Fibroblast of pulmonary artery (primary cell): ENCODE measurements around the gene C8A.

Experiments
- DNase-seq: peaks from one replicate; pipeline ENCODE4 v3.0.0-alpha.2; 2010; ENCODE audit warnings: low read depth
- H3K4me3 ChIP-seq: replicated peaks from 2 replicates; pipeline ENCODE4 v1.5.1; 2011; ENCODE audit warnings: low read depth, mild to moderate bottlenecking, control low read depth, low read length, moderate library complexity
- TF ChIP-seq, protein P1 (sequence below): IDR thresholded peaks from 2 replicates; pipeline ENCODE4 v1.5.1; 2011; ENCODE audit warnings: mild to moderate bottlenecking, control low read depth, low read length, inconsistent platforms; ENCODE audit errors: missing control alignments

Gene C8A

DNA sequence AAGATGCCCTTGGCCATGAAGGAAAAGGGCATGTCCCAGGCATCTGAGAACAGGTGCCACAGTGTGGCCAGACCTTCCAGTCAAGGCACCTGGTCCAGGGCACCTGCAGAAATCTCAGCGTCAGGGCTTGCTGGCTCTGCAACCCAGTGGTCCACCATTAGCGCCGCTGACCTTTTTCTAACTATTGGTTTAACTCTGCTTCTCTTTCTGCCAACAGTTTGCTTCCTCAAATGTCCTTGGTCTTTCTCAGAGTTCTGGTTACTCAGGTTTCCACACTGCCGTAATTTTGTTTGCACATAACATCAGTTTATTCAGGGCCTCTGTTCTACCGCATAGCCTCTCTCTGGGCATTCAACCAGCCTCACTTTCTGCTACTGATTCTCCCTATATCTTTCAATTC lies 18.9 kb upstream of the C8A start:
- DNase-seq: no peak
- TF ChIP-seq, protein P1, sequence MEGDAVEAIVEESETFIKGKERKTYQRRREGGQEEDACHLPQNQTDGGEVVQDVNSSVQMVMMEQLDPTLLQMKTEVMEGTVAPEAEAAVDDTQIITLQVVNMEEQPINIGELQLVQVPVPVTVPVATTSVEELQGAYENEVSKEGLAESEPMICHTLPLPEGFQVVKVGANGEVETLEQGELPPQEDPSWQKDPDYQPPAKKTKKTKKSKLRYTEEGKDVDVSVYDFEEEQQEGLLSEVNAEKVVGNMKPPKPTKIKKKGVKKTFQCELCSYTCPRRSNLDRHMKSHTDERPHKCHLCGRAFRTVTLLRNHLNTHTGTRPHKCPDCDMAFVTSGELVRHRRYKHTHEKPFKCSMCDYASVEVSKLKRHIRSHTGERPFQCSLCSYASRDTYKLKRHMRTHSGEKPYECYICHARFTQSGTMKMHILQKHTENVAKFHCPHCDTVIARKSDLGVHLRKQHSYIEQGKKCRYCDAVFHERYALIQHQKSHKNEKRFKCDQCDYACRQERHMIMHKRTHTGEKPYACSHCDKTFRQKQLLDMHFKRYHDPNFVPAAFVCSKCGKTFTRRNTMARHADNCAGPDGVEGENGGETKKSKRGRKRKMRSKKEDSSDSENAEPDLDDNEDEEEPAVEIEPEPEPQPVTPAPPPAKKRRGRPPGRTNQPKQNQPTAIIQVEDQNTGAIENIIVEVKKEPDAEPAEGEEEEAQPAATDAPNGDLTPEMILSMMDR: no peak
- no peak overlapping the region for H3K4me3 ChIP-seq

DNA sequence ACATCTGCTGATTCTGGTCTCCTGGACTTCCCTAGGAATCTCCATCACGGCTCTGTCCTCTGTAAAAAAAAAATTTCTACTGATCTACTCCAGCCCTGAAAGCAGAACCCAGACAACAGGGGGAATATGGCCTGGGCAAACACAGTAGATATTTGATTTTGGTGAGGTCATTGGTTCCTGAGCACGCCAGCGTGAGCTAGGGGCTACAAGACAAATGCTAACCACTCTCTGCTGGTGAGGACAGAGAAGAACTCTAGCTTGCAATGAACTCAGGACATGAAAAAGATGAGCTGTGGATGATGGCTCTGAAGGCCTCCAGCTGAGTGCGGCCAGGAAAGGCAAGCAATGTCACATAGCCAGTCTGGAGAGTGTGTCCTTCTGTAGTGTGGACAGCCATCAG lies 18.2 kb upstream of the C8A start:
- H3K4me3 ChIP-seq: no peak overlapping the region
- no peak for DNase-seq
- TF ChIP-seq, protein P1: no peak

DNA sequence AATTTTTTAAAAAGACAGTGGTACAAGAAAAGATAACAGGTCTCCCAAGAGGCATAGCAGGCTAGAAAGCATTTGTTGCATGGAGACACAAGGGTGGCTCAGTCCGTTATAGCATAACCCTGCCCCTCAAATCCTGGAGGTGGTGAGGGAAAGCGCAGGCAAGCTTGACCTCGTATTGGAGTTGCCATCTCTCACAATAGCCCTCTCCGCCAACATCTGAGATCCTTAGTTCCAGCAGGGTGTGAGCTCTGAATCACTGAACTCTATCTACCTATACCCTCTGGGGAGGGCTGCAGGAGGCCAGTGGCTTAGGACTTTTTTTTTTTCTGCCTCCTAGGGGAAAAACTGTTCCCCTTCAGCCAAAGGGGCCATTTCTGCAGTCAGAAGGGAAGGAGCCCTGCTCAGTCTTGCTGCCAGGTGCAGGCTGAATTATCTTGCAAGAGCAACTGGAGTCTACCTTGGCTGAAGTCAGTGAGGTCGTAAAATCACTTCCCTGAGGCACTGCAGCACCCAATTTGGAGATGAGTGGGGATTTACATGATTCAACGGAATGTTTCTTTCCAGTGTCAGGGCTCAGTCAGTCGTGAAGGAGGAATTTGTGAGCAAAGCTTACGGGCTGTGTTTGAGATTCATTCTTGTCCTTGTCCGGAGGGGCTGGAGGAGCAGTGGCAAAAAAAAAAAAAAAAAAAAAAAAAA lies 17.2 kb upstream of the C8A start:
- no peak for DNase-seq
- TF ChIP-seq, protein P1: no peak
- no peak overlapping the region for H3K4me3 ChIP-seq

DNA sequence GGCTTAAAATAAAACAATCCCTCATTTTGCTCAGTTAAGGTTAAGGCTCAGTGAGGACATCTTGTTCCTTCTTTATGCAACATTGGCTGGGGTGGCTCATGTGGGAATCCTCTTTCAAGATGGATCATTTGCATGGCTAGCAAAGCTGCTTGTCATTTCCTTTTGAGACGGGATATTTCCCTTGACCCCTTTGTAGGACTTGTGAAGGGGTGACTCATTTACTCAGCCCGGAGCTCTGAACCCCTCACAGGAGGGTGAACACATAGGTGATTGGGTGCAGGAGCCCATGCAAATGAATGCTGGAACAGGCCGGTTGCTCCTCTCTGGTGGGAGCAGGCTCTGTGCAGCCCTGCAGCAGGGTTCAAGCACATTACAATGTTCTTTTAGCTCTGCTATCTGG lies 15.8 kb upstream of the C8A start:
- peak; percentile 36 for DNase-seq
- TF ChIP-seq, protein P1: no peak

DNA sequence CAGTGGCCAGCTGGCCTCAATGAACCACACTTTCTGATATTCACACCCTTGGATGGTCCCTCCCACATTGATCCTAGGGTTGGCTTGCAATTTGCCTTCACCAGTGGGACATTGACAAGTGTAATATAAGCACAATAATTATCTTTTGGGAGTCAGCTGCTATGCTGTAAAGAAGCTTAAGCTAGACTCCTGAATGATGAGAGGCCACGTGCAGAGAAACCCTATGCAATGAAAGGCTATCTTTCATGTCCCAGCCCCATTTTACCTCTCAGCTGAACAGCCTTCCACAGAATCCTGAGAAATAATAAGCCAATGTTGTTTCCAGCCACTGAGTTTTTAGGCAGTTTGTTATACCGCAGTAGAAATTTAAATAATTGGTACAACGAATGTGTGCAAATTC lies 11.1 kb upstream of the C8A start:
- TF ChIP-seq, protein P1: no peak
- DNase-seq: no peak
- H3K4me3 ChIP-seq: no peak overlapping the region

More for the DNA sequence above, 15.8 kb upstream of the C8A start:
- no peak overlapping the region for H3K4me3 ChIP-seq

DNA sequence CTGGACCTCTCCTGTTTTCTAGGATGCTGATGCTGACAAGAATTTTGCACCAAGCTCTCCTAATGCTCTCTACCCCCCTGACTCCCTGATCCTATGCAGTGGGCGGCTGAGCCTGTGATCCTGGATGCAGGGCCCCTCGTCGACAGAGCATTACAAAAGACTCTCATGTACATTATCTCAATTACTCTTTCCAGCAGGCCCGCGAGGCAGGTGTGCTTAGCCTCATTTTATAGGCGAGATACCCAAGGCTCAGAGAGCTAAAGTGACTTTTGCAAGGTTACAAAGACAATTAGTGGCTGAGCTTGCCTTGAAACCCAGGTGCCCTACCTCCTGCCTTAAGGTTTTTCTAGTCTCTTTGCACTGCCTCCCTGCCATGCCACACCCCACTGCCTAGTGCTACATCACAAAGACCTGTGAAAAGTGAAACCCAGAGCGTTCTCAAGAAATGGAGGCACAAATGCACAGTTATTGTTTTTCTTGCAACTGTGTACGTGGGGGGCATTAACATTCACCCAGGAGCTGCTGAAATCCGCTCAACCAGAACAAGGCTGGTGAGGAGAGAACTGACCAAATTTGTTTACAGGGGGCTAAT lies 10.0 kb upstream of the C8A start:
- TF ChIP-seq, protein P1: no peak
- no peak for DNase-seq
- H3K4me3 ChIP-seq: no peak overlapping the region

DNA sequence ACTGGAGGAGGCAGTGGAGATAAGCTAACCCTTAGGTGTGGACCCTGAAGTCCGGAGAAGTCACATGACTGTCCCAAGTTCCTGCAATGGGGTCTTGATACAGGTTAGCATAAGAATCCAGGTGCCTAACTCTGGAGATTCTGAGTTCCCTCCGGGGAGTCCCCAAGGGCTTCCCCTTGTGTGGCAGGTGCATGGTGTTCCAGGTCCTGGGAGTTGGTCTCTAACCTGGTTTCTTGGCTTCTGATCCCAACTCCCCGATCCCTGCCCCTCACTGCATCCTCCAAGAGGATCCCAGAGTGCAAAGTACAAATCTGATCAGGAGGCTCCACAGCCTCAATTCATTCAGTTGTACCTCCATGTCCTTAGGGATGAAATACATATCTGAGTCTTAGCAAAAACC lies 9.3 kb upstream of the C8A start:
- no peak for DNase-seq
- H3K4me3 ChIP-seq: no peak overlapping the region
- TF ChIP-seq, protein P1: no peak
